GM18520 (cell line): ENCODE data around the gene RAPGEF1.
"Not testable (repeated sequence)": the region's sequence is repeated elsewhere in the genome, so short reads cannot be mapped to it uniquely, and the experiment has no call there.

Experiments used
- ATAC-seq: cut with Tn5 transposase; IDR thresholded peaks from one replicate; pipeline ENCODE4 v1.9.1; 2021; ENCODE audit not compliant: unreplicated experiment

RAPGEF1 gene

DNA sequence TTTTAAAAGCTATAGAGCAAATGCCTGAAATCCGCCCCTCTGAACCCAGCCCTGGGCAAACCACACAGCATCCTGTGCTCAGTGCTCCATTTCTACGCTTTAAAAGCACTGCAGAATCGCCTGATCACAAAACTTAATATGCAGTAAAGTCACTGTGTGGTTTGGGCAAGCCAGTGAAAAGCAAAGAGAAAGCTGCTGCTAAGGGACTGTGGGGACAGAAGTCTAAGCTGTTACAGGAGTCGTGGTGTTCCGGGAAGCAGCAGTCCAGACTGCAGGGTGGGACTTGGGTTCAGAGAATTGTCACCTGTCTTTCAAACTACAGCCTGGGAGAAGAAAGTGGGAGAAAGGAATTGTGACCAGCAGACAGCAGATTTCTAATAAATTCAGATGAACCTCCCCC lies 8.2 kb downstream of the RAPGEF1 start:
- no peak for ATAC-seq

DNA sequence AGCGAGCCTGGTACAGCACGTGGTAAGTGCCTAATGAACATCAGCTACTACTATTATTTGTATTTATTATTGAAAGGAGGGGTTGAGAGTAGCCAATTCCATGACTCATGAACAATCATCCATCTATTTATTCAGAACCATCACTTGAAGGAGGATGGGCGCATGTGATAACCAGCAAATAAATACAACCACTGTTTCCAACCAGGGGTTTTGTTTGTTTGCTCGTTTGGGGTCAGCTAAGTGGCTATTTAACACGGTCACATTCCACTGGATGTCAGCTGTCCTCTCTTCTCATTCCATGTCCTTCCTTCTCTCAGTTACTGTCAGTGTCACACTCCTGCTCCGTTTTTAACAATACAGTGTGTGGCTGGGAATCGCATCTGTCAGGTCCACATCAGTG lies 8.6 kb downstream of the RAPGEF1 start:
- ATAC-seq = no peak

DNA sequence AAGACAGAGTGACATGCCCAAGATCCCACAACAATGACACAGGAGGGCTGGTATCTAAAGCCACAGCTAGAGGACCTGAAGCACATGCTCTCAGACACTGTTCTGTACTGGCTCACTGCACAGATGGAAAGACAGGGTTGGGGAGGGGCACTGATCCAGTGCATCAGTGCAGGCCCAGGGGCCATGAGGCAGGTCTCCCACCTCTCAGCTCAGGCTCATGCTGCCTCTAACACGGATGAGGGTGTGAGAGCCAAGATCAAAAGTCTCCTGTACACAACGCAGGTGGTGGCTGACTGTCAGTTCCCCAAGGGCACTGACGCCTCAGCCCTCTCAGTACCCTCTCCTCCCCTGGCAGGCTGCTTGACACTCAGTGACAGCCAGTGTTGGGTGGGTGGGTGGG lies 10.9 kb downstream of the RAPGEF1 start:
- peak; percentile 16 for ATAC-seq

DNA sequence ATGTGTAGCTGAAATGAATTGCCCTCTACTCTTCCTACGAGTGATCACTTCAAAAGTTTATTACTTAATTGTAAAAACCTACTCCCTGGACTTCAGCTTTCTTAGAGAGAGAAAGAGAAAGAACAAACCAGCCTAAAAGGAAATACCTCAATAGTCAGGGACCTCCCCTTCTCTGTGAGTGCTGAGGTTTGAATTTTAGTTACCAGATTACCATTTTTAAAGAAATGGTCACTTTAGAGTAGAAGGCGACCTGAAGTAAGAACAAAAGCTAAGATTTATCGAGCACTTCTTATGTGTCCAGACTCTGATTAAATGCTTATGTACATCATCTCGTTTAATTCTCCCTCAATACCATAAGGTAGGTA lies 11.3 kb downstream of the RAPGEF1 start:
- ATAC-seq = no peak

DNA sequence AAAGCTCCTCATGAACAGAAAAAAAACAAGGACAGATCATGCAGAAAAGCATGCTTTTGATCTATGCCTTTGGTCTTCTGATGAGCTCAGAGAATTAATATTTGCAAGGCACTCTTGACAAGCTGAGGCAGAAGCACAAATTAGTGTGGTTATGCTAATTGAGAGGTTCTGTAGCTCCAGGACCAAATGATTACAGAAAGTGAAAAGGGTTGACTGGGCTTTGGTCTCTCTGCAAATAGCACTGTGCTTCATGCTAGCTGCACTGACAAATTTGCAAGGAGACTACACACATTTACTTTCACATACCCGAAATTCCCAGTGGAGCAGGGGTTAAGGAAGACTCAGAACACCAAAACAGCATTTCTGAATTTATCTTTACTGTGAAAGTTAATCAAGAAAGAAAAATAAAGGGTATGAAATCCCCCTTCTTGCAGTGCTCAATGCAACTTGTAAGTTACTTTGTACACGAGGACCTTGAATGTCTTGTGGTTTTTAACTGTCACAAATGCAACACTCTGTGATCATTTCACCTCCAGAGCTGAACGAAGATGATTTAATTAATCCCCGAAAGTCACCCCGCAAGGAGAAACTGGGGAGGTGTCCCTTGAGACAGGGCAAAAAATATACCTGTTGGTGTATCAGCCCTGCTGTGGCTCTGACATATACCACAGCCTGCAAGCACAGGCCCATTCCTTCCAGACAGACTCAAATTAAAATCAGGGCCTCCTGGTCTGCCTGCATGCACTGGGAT lies 11.9 kb downstream of the RAPGEF1 start:
- ATAC-seq = peak; percentile 22

DNA sequence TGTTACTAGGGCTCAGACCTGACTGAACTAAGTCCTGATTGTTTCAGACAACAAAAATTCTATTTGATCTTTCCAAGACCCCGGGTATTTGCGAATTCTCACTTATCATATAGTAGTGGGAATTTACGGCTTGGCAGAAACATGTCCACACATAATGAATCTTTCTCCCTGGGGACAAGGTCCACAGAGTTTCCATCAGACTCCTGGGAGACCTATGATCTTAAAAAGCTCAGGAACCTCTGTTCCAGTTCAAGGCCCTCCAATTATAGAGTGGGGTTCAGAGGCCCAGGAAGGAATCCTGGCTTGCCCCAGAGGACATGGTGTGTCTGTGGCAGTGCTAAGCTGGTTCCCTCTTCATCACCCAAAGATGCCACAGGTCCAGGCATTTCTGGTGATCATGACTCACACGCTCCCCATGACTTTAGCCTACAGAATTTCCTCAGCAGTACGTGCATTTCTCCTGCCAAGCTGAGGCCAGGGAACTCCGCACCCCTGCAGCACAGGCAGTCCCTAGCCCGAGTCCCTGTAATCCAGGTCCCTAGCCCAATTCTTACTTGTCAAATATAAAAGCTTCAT lies 12.6 kb downstream of the RAPGEF1 start:
- ATAC-seq = no peak

DNA sequence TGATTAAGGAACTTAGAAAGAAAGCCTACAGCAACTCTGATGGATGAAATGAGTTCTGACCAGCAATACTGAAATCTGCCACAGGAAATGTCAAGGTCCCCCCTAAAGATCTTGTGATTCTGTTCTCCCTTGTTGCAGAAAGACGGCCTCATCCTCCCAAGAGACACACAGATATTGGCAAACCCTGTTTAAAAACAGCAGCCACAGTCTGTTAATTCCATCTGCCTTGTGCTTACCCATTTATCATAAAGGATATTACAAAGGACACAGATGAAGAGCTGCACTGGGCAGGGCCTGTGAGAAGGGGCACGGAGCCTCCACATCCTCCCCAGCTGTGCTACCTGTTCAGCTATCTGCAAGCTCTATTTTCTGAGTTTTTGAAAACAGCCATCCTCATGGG lies 15.2 kb downstream of the RAPGEF1 start:
- ATAC-seq = no peak

DNA sequence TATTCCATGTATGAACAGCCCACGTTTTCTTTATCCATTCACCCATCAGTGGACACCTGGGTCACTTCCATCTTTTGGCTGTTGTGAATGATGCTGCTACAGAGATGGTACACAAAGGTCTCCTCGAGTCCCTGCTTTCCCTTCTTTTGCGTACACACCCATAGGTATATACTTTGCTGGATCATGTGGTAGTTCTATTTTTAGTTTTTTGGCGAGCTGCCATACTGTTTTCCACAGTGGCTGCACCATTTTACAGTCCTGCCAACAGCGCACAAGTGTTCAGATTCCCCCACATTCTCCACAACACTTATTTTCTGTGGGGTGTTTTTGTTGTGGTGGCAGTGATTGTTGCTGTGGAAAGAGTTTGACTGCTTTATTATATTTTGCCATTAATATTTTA lies 16.2 kb downstream of the RAPGEF1 start:
- ATAC-seq = no peak

DNA sequence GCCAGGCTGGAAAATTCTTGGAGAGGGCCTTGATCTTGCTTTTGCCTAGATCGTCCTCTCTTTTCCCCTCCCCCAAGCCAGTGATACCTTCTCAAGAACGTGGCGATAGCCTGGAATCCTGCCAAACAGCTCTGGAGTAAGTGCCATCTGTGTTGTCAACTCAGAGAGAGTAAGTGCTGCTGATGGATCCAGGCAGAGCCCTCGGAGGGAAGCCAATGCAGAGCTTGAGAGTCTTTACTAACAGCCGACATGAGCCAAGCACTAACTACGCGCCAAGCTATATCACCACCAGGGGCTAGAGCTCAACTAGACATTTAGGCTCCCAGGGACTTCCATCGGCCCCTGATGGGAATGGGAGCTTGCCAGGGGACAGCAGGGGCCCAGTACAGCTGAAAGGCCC lies 17.6 kb downstream of the RAPGEF1 start:
- no peak for ATAC-seq

DNA sequence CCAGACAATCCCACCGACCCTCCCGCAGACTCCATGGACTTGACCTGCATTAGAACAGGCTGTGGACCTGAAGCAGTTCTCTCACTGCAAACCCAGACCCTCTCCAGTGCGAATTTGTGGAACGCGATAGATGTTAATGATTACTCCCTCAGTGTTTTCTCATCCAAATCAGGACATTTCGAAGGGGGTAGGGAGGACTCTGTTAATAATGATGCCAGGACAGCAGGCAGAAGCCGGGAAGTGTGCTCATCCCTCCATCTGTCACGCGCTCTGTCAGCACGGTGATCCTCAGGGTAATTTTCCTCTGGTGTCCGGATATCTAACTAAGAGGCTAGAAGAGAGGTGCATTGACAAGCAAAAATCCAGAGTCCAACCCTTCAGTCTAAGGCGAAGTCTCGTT lies 18.8 kb downstream of the RAPGEF1 start:
- ATAC-seq = no peak

DNA sequence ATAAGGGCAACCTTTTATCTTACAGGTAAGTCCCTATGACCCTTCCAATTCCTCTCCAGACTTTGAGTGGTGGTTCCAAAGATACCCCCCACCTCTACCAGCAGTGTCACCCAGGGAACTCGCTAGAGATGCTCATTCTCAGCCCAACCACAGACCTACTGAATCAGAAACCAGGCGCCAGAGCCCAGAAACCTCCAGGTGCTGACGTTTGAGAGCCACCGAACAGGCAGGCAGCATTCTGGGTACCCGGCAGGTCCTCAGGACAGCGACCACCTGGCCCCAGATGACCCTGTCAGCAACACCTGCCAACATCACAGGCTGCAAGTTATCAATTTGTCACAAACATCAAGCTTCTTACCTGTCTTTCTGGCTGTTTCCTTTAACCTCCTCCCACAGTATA lies 19.5 kb downstream of the RAPGEF1 start:
- ATAC-seq = no peak

DNA sequence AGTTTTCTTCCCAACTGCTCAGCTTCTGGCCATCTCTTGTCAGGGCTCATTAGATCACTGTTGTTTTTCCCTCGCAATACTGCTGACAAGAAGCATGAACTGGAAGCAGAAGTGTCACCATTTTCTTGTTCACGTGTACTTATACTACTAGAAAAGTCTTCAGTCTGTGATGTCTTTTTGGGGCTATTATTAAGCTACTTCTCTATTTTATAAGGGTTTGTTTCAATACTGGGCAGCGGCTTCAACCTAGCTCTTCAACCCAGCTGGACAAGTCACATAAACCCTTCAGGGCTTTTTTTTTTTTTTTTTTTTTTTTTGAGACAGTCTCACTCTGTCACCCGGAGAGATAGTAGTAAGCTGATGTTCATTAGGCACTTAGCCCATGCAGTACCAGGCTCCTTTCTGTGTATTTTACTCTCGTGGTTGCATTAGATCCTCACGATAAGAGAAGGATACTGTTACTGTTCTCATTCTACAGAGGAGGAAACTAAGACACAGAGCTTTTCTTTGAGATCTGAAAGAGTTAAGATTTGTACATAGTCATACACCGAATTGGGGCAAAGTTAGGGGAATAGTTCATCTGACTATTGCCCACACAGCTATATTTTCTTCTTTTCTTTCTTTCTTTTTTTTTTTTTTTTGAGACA lies 20.5 kb downstream of the RAPGEF1 start:
- ATAC-seq = no peak

DNA sequence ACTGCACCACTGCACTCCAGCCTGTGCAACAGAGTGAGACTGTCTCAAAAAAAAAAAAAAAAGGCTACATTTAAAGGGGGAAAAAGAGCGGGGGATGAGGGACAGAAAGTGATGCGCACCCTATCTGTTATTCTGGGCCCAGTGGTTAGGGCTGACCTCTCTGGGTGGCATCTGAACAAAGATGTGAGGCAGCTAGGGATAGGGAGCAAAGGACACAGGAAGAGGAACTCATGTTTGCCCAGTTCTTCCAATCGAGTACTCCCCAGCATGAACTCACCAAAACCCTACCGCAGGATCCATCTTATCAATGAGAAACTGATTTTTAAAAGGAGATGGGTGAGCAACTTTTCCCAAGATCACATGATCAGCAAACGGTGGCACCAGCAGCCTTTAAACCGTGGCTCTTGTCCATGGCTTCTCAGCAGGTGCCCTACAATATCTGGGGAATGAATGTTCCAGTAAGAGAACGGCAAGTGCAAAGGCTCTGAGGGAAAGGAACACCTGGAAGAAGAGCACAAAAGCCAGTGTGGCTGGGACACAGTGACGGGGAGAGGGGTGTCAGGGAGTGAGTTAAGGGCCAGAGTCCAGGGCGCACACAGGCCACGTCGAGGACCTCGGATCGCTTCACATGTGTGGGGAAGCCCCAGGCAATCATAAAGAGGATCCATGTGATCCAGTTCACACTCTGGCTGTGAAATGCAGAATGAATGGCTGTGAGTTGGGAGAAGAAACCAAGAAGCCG lies 22.0 kb downstream of the RAPGEF1 start:
- ATAC-seq = no peak

DNA sequence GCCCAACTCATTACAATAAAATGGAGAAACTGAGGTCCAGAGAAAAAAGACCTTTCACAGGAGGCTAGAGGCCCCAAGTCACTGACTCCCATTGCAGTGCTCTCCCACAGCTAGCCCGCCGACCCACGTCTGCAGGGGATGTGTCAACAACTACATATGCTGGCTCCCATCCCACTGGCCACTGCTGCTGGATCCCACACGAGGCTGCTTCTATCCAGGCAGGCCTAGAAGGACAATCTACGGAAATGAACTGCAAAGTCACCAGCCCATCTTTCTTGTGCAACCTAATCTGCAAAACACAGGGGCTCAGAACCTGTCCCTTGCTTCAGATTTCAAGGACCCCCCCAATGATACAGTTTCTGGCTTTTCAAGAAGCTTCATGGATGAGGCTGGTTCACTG lies 24.0 kb downstream of the RAPGEF1 start:
- ATAC-seq = no peak

DNA sequence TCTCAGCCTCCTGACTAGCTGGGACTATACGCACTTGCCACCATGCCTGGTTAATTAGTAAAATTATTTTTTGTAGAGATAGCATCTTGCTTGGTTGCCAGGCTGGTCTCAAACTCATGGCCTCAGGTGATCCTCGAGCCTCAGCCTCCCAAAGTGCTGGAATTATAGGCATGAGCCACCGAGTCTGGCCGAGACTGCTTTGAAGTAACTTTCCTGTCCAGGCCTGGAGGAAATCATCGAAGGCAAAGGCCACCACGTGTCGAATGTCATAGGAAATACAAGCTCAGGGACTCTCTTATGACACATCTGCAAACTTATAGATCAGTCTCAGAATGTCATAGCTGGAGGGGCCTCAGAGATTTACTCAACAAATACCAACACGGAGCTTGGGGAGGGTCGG lies 25.1 kb downstream of the RAPGEF1 start:
- no peak for ATAC-seq

DNA sequence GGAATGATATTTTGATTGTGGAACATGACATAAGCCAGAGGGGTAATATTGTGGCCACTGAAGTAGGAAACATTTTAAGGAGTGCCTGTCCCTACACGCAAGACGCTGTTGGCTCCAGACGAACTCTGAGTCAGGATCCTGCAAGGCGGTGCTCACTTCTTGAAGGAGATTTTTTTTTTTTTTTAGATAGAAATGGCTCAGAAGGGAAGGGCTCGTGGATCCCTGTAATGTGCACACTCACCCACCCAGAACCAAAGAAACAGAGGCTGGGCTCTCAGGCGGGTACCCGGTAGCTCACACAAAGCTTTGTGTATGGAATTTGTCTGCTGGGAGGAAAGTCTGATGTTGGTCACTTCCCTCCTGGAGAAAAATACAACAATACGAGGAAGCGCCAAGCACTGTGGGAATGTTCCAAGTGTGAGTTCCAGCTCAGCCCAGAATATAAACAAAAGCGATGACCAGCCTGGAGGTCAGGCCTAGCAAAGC lies 25.7 kb downstream of the RAPGEF1 start:
- no peak for ATAC-seq

DNA sequence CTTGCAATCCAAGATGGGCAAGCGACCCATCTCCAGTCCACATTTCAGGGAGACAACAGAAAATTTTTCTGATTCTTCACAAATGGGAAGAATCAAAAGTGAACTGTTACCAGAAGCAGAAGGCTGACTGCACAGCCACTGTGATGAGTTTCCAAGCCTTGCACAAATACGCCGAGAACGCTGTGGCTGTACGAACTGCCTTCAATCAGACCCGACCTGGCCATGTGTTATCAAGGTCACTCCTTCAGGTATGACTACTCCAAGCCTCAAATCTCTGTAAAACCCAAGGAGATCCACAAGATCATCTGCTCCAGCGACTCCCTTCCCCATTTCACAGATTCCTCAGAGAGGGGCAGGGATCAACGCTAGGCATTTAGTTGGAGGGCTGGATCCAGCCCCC lies 26.9 kb downstream of the RAPGEF1 start:
- ATAC-seq = no peak

DNA sequence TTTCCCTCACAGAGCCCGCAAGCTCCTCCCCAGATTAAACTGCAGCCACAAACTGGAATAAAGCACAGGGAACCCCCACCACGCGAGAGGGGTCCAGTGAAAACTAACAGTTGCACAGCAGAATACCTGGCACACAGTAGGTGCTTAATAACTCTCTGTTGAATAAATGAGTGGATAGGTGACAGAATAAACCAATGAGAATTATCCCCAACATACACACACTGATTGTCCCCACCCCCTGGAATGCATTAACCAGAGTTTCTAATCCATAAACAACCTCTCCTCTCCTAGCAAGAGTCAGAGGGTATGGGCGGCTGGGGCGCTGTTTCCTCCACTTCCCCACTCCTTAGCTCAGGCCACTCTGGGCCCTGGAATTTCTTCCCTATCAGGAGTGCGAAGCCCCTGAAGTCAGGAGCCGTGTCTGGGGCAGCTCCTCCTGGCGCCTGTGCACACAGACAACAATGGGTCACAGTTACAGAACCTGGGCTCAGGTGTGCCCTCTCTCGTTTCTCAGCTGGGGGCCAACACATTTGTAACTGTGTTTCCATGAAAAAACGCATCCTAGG lies 27.6 kb downstream of the RAPGEF1 start:
- no peak for ATAC-seq

DNA sequence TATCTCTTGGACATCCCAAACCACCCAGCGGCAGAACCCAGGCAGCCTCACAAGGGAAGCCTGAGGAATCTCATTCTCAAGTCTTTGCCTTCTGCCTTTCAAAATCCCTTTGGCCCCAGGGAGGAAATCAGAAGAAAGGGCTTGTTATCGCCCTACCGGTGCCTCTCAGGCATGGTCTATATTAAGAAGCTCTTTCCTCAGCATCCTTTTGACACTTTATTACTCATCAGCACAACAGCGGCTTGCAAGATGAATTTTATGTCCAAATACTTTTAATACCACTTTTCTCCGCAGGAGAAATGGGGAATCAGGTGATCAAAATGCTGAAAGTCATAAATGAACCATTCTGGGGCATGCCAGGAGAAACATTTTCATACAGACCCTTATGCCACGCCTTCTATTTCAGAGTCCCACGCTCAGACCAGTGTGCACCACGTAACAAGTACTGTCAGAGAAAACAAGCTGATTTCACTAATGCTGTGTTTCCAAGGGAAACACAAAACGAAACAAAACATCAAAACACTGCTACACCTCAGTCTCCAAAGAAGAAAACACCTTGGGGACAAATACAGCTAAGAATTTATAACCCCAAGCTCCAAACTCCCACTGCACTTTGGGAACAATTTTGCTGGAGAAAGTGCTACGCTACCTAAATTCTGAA lies 30.0 kb downstream of the RAPGEF1 start:
- ATAC-seq = peak; percentile 43

DNA sequence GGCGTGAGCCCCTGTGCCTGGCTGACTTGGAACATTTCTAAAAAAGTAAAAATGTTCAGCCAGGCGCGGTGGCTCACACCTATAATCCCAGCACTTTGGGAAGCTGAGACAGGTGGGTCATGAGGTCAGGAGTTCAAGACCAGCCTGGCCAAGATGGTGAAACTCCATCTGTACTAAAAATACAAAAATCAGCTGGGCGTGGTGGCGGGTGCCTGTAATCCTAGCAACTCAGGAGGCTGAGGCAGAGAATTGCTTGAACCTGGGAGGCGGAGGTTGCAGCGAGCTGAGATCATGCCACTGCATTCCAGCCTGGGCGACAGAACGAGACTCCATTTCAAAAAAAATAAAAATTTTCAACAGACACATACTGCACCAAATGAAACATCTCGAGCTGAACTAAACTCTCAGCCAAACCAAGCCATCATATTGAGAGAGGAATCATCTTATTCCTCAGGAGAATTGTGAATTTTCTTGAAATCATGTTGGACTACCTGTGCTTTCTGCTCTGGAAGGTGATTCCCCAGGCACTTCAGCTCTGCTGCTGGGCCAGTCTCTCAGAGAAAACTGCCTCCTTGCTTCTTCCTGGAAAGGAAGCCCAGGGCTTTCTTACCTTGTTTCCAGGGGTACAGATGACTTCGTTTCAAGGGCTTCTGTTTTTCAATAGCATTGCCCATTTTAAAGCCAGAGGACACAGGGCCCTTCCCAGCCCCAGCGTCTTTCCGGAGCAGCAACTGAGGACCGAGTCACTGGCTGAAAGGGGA lies 30.7 kb downstream of the RAPGEF1 start:
- ATAC-seq = not testable (repeated sequence)
